GM12801 (cell line): ENCODE results near the gene ENO1.

Experiments used
- TF ChIP-seq, protein P1 (sequence below): IDR thresholded peaks from one replicate; pipeline ENCODE4 v1.5.1; 2011; ENCODE audit warnings: control low read depth; ENCODE audit not compliant: insufficient read length; ENCODE audit errors: extremely low read depth

ENO1 gene

GRCh38 chr1:8913457-8913856, 35.0 kb upstream of the ENO1 start:
- TF ChIP-seq, protein P1, sequence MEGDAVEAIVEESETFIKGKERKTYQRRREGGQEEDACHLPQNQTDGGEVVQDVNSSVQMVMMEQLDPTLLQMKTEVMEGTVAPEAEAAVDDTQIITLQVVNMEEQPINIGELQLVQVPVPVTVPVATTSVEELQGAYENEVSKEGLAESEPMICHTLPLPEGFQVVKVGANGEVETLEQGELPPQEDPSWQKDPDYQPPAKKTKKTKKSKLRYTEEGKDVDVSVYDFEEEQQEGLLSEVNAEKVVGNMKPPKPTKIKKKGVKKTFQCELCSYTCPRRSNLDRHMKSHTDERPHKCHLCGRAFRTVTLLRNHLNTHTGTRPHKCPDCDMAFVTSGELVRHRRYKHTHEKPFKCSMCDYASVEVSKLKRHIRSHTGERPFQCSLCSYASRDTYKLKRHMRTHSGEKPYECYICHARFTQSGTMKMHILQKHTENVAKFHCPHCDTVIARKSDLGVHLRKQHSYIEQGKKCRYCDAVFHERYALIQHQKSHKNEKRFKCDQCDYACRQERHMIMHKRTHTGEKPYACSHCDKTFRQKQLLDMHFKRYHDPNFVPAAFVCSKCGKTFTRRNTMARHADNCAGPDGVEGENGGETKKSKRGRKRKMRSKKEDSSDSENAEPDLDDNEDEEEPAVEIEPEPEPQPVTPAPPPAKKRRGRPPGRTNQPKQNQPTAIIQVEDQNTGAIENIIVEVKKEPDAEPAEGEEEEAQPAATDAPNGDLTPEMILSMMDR: no peak

DNA sequence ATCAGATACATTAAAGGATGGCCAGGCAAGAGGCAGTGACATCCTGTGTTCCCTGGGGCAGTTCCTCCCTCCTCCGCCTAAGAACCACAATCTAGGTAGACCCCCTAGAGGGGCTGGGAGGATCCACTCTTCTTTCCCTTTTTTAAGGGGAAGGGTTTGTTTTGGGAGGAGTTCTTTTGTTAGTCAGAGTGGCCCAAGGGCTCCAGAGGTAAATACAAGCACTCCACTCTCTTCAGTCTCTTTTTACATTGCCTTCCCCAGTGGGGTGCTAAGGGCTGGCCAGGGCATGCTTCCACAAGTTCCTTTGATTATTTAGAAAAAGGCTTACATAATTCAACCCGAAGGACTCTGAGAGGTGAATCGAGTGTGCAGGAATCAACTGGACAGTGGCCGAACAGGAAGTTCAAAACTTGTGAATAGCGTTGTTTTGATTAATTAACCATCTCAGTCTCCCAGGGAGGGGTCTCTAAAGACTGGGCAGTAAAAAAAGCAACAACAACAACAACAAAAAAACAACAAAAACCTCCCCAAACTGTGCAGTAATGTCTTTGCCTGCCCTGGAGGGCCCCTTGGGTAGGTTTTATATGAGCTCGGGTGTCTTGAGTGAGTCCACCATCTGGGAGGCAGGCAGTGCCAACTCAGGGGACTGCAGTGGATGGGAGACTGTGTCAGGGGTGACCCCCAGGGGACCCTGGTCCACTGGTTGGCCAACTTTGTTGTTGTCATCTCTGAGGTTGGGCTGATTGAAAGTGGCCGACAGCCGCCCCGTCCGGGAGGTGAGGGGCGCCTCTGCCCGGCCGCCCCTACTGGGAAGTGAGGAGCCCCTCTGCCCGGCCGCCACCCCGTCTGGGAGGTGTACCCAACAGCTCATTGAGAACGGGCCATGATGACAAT, 33.2 kb upstream of the ENO1 start:
- TF ChIP-seq, protein P1: no peak

DNA sequence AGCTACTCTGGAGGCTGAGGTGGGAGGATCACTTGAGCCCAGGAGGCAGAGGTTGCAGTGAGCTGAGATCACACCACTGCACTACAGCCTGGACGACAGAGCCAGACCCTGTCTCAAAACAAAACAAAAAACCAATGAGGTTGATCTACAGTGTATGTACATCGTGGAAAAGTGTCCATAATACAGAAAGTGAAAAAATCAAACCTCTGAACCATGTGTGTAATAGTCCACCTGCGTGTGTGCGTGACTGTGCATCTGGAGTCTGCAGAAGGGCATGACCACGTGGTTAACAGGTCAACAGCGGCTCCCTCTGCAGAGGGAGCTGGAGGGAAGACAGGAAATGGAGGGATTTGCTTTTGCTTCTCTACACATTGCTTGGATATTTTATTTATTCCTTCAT, 32.4 kb upstream of the ENO1 start:
- TF ChIP-seq, protein P1: no peak

- TF ChIP-seq, protein P1: no peak
Measured at GRCh38 chr1:8910331-8910730, 31.8 kb upstream of the ENO1 start.

DNA sequence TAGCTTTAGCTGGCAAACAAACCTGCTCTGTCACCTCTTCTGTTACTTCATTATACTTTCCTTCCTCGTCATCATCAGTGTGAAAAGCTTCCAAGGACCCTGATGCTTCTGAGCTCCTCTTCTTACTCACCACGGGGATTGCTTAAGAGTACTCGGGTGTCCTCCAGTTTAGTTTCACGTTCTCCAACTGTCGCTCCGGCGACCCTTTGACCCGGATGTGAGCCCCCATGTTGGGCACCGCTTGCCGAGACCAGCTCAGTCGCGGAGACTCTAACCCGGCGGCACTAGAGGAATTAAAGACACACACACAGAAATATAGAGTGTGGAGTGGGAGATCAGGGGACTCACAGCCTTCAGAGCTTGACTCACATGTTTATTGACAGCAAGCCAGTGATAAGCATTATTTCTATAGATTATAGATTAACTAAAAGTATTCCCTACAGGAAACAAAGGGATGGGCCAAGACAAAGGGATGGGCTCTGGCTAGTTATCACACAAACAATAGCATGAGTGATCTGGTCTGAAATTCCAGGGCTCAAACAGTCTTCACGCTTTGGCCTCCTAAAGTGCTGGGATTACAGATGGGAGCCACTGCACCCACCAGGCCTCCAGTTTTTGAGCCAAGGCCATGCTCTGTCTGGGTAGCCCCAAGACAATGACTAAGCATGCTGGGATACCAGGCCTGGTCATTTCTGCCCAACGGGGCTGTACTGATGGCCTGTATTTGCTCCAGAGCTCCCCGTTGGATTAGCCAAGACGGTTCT, 30.1 kb upstream of the ENO1 start:
- TF ChIP-seq, protein P1: no peak

DNA sequence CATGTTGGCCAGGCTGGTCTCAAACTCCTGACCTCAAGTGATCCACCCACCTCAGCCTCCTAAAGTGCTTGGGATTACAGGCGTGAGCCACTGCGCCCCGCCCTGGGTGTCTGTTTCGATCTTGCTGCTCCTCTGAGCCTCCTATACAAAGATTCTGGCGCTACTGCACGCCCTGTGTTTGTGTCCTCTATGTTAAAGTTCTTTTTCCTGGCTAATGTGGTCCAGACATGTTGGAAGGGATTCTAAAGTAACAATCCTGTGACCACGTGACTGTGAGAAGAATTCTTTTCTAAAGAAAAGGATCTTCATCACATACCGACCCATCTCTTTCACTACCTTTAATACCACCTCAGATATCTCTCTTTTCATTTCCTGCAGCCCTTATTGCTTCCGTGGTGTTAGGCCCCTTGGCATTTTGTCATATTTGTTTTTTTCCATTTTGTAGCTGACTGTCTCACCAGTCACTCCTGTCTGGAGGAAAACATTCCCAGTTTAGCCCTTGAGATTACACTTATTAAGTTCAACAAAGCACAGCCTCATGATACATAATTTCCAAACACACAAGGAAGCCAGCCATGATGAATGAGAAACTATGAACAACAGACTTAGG, 27.2 kb upstream of the ENO1 start:
- TF ChIP-seq, protein P1: no peak
